HG03520 (cell line): ENCODE data around the gene ADAMTSL5.
"Not testable (repeated sequence)": the region's sequence is repeated elsewhere in the genome, so short reads cannot be mapped to it uniquely, and the experiment has no call there.

Experiments
- ATAC-seq: cut with Tn5 transposase; IDR thresholded peaks from one replicate; pipeline ENCODE4 v1.9.1; 2021; ENCODE audit warnings: mild to moderate bottlenecking, moderate library complexity; ENCODE audit not compliant: unreplicated experiment

The ADAMTSL5 gene

DNA sequence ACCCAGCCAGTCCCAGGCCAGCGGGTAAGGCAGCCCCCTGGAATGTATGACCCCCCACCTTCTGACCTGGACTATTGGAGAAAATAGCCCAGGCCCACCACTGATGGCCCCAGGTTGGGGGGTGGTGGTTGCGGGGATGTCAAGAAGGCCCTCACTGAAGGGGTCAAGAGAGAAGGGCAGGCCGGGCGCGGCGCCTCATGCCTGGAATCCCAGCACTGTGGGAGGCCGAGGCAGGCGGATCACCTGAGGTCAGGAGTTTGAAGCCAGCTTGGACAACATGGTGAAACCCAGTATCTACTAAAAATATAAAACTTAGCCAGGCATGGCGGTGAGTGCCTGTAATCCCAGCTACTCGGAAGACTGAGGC is 1.5 kb upstream of the ADAMTSL5 start:
- no peak for ATAC-seq

DNA sequence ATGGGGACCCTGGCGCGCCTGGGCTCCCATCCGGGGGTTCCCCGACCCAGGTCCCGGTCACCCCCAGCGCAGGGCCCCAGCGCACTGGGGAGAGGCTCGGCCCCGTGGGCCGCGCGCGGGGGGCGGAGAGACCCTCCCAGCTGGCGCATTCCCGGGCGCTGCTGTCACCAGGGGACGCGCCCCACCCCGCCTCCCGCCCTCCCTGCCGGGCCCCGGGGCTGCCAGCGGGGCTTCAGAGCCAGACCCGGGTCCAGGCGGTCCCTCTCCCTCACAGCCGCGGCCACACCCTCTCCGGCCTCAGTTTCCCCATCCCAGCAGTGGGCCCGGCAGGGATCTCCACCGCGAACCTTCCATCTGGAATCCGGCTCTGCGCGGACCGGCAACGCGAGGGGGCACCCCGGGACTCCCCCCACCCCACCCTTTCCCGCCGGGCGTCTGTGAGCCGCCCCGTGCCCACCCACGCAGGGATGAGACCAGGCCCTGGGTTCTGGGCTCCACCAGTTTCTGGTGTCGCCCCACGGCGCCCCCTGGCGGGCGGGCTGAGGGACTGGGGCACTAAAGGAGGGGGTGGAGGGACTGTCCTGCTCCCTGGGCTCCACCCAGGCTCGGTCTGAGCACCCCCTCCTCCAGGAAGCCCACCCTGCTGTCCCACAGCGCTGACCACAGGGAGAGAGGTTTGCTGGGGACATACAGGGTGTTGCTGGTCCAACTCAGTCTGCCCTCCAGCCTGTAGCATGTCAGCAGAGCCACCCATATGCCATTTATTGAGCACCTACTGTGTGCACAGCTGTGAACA is 878 bp upstream of the ADAMTSL5 start:
- ATAC-seq, result no peak

DNA sequence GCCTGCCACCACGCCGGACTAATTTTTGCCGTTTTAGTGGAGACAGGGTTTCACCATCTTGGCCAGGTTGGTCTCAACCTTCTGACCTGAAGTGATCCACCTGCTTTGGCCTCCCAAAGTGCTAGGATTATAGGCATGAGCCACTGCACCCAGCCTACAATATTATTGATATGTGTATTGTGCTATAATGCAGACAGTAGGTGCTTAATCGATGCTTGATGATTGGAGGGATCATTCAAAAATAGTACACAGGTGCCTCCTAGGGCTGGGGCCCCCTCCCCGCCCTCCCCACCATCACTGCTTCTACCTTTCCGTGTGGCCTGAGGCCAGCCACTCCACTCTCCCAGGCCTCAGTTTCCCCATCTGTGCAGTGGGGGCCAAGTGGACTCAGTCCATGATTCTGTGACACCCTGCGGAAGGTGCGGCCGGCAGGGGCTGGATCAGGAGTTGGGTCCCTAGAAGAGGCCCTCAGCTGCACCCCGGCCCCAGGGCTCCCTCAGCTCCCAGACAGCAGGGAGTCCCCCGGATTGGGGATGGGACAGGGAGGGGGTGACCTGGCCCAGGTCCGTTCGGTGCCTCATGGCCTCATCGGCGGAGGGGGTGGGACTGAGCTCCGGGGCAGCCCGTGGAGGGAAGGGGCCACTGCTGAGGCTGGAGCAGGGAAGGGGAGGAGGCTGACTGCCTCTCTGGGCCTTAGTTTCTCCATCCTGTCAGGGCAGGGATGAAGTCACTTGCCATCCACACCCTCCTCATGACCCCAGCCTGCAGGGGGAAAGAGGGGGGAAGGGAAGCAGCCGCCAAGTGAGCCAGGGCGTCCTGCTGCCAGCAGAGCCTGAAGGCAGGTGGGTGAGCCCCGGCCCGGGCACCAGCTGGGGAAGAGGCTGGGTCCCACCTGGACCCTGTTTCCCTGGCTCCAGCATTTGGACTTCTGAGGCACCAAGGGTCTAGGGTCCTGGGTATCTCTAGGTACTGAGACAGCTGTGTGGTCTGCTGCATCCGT is 1.2 kb downstream of the ADAMTSL5 start:
- no peak for ATAC-seq

DNA sequence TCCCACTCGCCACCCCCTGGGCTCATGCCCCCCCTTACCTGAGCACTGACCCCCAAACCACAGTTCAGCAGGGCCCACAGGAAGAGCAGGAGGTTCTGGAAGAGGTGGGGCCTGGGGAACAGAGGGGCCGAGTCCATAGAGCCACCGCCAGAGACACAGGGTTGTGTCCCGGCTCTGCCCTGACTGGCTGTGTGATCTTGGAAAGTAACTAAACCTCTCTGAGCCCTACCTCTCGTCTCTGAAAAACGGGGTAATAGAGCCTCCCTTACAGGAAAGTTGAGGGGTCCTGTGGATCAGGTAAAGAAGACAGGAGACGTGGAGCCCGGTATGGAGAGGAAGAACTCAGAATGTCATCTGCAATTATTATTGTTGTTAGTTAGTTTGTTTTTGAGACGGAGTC is 2.0 kb downstream of the ADAMTSL5 start:
- no peak for ATAC-seq

DNA sequence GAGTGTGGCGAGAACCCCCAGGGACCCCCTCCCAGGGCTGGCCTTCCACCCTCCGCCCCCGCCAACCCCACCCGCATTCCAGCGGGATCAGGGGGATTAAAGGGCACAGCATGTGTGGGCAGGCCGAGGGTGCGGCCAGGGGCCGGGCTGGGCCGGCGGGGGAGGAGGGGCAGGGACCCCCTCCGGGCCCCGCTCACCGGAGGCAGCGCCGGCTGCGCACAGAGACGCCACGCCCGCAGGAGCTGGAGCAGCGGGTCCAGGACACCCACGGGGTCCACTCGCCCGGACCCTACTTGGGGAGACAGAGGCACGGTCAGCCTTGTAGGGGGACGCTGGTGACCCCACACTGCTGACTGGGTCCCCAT is 2.4 kb downstream of the ADAMTSL5 start:
- no peak for ATAC-seq

DNA sequence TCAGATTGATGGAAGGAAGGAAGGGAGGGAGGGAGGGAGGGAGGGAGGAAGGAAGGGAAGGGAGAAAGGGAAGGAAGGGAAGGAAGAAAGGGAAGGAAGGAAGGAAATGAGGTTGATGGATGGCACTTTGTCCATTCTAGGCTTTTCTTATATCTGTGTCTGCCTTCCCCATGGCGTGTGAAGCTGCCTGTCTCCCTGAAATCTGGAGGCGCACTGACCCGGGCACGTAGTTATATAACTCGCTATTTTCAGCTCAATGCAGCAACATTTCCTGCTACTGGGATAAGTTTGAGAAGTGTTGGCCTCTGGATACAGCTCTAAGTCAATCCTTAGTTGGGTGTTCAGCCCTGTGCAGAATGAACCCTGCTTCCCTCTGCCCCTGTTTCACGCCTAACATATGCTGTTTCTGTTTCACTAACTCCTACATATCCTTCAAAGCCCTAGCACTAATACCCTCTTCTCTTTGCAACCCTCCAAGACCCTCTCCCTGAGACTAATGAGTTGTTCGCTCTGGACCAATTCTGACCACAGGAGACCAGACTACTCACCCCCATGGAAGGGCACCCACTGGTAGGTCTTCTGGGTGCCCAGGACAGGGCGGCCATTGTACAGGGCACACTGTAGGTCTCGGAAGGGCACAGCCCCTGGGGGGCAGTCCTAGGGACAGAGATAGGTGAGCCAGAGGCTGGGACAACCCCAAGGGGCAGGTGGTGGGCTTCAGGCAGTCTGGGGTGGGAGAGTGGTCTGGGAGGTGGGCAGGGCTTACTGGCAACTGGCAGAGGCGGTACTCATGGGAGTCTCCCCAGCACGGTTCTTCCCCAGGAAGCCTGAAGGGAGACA is 3.0 kb downstream of the ADAMTSL5 start:
- ATAC-seq, result no peak

DNA sequence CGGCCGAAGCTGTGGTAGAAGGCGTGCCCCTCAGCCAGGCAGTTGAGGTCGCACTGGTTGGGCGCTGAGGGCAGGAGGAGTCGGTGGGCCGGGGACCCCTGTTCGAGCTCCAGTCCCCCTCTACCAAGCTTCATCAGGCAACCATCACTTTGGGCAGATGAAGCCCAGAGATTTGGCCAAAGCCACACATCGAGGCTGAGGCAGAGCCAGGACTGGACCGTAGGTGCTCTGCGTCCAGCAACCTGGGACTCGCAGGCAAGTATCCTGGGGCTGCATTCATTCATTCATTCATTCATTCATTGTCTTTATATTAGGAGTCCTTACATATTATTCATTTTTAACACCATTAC is 4.3 kb downstream of the ADAMTSL5 start:
- ATAC-seq, result no peak

DNA sequence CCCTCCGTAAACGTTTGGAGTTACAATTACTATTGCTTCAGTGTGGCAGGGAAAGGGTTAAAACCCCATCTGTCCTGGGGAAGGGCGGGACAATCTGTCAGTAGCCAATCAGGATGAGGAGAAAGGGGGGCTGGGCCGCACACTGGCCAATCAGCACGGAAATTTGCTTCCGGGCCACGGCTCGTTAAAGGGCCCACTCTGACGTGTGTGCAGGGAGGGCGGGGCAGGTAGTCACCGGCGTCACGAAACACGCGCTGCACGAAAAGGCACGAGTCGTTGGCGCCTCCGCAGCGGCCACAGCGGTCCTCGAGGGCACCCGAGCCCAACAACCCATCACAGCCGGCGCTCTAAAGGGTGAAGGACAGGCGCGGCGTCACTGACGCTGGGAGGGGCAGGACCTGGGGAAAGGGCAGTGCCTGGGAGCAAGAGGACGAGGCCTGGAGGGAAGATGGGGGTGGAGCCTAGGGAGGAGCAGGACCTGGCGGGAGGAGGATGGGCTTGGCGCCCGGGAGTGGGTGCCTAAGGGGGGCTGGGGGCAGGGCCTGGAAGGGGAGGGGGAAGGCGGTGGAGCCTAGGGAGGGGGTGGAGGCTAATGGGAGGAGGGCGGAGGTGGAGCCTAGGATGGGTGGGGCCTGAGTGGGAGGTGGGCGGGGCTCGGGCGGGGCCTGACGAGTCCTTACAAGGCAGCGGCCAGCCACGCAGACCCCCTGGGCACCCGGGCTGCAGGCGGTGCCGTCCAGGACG is 4.9 kb downstream of the ADAMTSL5 start:
- ATAC-seq, result no peak

DNA sequence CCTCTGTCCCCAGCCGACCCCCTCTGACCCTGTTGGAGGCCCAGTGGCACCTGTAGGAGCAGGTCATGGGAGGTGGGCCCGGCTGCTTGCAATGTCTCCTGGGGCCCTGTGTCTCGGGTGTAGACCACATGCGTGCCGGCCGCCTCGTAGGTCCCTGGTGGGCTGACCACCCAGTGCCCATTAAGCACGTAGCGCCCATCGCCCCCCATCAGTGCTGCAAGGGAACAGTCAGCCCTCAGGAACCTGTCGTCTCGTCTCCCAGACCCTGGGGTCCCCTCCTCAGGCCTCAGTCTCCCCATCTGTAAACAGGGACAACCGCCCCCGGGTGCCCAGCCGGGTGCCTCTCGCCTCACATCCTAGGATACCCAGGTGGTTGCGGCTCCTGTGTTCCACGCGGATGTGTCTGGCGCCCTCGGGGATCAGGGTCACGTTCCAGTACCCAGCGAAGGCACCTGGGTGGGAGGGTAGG is 5.6 kb downstream of the ADAMTSL5 start:
- no peak for ATAC-seq

DNA sequence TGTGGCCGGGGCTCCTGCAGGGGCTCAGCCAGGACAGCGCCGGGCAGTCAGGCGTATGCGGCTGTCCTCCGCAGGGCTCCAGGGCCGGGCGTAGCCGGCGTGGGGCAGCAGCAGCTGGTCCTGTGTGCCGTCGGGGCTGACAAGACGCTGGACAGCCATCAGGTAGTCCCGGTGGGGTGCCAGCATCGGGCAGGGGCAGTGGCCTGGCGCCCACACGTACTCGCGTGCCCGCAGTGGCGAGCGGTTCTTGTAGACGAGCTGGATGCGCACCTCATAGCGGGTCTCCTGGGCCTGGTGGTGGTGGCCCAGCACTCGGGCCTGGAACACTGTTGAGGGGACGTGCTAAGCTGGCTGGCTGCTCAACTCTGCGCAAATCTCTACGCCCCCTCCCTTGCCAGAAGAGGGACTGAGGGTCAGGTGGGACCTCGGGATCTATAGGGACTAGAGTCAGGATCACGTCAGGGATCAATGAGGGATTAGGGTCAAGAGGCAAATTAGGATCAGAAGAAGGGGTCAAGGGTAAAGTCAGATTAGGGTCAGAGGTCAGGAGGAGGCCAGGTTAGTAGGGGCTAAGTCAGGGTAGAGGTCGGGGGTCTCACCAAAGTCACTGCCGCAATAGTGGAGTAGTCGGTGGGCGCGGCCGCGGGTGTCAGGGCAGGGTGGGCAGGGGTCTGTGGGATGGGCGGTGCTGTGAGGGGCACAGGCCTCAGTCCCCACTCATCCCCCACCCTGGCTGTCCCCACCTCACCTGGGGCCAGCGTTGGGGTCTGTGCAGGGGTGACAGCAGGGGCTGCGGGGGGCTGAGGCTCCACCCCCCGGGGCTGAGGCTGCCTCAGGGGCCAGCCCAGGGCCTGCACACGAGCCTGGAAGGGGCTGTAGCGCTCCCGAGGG is 6.6 kb downstream of the ADAMTSL5 start:
- ATAC-seq, result no peak

DNA sequence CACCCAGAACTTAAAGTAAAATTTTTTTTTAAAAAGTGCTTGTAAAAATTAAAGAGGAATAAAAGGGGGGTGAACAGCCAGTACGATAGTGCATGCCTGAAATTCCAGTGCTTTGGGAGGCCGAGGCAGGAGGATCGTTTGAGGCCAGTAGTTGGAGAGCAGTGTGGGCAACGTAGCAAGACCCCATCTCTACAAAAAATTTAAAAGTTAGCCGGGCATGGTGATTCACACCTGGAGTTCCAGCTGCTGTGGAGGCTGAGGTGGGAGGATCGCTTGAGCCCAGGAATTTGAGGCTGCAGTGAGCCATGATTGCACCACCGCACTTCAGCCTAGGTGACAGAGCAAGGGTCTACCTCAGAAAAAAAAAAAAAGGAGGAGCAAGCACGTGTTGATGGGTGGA is 7.8 kb downstream of the ADAMTSL5 start:
- no peak for ATAC-seq

DNA sequence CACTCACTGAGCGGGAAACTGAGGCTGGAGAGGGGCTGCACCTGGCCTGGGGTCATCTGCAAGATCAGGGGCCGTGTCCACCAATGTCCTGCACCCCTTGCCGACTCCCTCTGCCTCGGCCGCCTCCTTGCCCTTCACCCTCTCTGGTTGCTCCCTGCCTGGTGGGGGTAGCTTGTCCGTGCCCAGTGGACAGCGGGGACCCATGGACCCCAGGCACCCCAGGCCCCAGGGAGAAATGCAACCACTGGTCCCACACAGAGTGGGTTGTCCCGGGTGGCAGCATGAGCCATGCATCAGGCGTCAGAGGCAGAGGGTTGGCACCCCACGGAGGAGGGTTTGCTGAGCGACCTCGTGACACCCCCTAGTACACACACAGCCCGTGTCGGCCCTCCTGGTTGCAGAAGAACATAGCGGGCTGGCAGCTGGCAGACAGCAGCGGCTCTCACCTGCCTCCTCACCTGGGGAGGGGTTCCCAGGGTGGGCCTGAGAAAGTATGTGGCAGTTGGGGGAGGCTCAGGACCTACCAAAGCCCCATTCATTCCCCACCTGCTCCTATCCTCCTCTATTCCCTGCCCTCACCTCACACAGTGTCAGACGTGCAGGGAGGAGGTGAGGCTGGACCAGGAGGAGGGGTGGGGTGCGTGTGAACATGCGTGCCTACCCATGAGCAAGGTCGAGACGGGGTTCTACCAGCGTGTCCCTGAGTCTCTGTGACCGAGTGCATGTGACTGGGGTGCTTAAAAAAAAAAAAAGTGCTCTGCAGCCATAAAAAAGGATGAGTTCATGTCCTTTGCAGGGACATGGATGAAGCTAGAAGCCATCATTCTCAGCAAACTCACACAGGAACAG is 8.7 kb downstream of the ADAMTSL5 start:
- no peak for ATAC-seq

DNA sequence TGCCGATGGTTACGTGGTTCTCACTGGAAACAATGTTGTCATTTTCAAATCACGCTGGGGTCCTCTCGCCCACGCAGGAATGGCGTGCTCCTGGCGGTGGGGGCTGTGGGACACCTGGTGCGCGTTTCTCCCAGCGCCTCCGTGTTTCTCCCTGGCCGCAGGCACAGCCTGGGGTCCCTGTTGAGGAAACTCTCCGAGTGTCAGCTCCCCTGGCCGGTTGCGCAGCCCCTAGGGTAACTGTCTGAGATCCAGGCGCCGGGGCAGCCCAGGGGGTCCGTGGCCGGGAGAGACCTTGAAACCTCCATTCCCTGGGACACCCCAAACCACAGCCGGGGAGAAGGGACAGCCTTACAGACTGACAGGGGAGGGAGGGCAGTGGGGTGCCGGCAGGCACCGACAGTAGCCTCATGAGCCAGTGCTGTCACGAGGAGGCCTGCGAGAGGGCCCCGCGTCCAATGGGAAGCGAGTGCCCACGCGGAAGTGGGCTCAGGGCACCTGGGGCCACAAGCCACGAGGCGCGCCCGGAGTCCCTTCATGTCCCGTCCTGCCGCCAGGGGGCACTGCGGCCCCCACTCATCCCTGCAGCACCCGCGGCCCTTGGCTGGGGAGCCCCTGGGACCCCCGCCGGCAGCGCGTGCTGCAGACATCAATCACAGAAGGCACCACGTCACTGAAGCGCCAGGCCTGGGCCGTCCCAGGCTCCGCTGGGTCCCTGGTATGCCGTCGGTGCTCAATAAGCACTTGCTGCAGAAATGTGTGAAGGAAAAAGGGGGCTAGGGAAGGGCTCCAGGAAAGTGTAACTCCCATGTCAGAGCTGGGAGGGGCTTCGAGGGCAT is 9.5 kb downstream of the ADAMTSL5 start:
- ATAC-seq, result no peak

DNA sequence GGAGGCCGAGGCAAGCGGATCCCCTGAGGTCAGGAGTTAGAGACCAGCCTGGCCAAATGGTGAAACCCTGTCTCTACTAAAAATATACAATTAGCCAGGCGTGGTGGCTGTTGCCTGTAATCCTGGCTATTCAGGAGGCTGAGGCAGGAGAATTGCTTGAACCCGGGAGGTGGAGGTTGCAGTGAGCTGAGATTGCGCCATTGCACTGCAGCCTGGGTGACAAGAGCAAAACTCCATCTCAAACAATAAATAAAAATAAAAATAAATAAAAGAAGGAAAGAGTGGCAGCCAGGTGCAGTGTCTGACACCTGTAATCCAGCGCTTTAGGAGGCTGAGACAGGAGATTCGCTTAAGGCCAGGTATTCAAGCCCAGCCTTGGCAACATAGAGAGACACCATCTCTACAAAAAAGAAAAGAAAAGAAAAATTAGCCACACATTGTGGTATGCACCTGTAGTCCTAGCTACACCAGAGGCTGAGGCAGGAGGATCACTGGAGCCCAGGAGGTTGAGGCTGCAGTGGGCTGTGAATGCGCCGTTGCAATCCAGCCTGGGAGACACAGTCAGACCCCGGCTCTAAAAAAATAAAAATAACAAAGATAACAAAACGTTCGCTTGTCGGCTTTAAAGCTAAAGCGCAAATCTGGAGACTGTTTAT is 10.3 kb downstream of the ADAMTSL5 start:
- ATAC-seq, result no peak

DNA sequence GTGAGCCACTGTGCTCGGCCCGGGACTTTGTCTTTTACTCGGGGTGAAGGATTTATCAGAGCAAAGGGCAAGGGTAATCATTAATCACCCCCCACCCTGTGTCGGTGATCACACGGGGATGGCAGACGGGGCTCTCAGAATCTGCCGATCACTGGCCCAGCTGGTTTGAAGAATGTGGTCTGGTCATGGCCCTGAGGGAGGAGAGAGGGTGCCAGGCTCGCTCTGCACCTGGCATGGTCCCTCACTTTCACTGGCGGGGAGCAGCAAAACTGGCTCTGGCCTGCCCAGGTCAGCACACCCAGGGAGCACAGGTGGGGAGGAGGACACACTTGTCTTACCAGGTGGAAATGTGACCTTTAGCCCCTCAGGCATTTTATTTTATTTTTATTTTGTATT is 11.6 kb downstream of the ADAMTSL5 start:
- no peak for ATAC-seq

DNA sequence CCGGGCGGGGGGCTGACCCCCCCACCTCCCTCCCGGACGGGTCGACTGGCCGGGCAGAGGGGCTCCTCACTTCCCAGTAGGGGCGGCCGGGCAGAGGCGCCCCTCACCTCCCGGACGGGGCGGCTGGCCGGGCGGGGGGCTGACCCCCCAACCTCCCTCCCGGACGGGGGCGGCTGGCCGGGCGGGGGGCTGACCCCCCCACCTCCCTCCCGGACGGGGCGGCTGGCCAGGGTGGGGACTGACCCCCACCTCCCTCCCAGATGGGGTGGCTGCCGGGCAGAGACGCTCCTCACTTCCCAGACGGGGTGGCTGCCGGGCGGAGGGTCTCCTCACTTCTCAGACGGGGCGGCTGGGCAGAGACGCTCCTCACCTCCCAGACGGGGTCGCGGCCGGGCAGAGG is 13.6 kb downstream of the ADAMTSL5 start:
- ATAC-seq, result not testable (repeated sequence)

DNA sequence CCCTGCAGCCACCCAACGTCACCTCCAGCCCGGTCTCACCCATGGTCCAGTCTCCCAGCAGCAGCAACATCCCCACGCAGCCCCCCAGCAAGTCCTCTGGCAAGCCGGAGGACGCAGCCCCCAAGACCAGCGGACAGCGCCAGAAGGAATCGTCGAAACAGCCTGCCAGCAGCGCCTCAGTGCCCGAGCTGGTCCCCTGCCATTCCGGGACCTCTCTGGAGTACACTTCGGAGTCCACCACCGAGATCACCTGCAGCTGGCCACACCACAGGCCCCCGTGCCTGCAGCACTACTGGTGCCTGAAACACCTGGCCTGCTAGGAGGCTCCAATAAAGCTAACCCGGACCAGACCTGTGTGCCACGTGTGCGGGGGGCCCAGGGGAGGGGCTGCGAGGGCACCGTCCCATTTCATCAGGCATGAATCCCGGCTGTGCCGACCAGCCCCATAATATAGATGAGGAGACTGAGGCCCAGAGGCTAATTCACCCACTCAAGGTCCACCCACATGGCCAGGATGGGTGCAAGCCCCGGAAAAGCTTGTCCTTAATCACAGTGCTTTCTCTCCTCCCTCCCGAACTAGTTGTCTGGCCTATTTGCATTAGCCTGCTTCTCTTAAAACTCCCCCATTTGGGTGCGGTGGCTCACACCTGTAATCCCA is 15.1 kb downstream of the ADAMTSL5 start:
- ATAC-seq, result no peak
